HG03460 (cell line): Measurements from ENCODE around the gene MAGEA3.
"Not testable (repeated sequence)": the region's sequence is repeated elsewhere in the genome, so short reads cannot be mapped to it uniquely, and the experiment has no call there.

Source experiments
- ATAC-seq: cut with Tn5 transposase; IDR thresholded peaks from one replicate; pipeline ENCODE4 v1.9.1; 2021; ENCODE audit not compliant: unreplicated experiment

MAGEA3 gene

GRCh38 chrX:152697952-152698931, at the start of gene MAGEA3:
Gene MAGEA3 (plus strand): TSS chrX:152698794. CDS start chrX:152700833, 2,039 bp downstream.
- not testable (repeated sequence) for ATAC-seq

- no peak for ATAC-seq
Observed at GRCh38 chrX:152652060-152652459, 46.5 kb upstream of the MAGEA3 start.

GRCh38 chrX:152652467-152652866, 46.1 kb upstream of the MAGEA3 start:
- ATAC-seq = no peak

- no peak for ATAC-seq
Observed at GRCh38 chrX:152656087-152656486, 42.5 kb upstream of the MAGEA3 start.

GRCh38 chrX:152656890-152657289, 41.7 kb upstream of the MAGEA3 start:
- ATAC-seq = no peak

GRCh38 chrX:152658302-152658701, 40.3 kb upstream of the MAGEA3 start:
- no peak for ATAC-seq

GRCh38 chrX:152663086-152663485, 35.5 kb upstream of the MAGEA3 start:
- ATAC-seq = no peak

- ATAC-seq = no peak
Observed at GRCh38 chrX:152674135-152674534, 24.5 kb upstream of the MAGEA3 start.

GRCh38 chrX:152674652-152675051, 23.9 kb upstream of the MAGEA3 start:
- ATAC-seq = not testable (repeated sequence)

- ATAC-seq = not testable (repeated sequence)
Observed at GRCh38 chrX:152681012-152681411, 17.6 kb upstream of the MAGEA3 start.

GRCh38 chrX:152700390-152700789, 1.8 kb downstream of the MAGEA3 start:
- ATAC-seq = not testable (repeated sequence)

GRCh38 chrX:152706500-152706899, 7.9 kb downstream of the MAGEA3 start:
- ATAC-seq = not testable (repeated sequence)

GRCh38 chrX:152709173-152709572, 10.6 kb downstream of the MAGEA3 start, which contains the start of gene CSAG2:
Gene CSAG2 (minus strand): TSS chrX:152709273. CDS start chrX:152709112, 161 bp downstream.
- ATAC-seq = not testable (repeated sequence)

GRCh38 chrX:152713195-152713594, 14.6 kb downstream of the MAGEA3 start:
- ATAC-seq = not testable (repeated sequence)

- ATAC-seq = not testable (repeated sequence)
Observed at GRCh38 chrX:152713815-152714787, 15.5 kb downstream of the MAGEA3 start, which contains the start of gene MAGEA2B. Gene MAGEA2B (plus strand): TSS chrX:152714628. CDS start chrX:152717107, 2,479 bp downstream.

GRCh38 chrX:152725409-152725808, 26.8 kb downstream of the MAGEA3 start:
- ATAC-seq = no peak

- no peak for ATAC-seq
Observed at GRCh38 chrX:152733261-152733975, 34.8 kb downstream of the MAGEA3 start, which contains the start of the genes CSAG1 and MAGEA12. Gene CSAG1 (minus strand): TSS chrX:152733721. CDS start chrX:152732460, 1,261 bp downstream. Gene MAGEA12 (plus strand): TSS chrX:152733757. CDS start chrX:152736162, 2,405 bp downstream.

GRCh38 chrX:152734143-152734858, 35.7 kb downstream of the MAGEA3 start:
- ATAC-seq = not testable (repeated sequence)

GRCh38 chrX:152735101-152735500, 36.5 kb downstream of the MAGEA3 start:
- ATAC-seq = no peak
